H1 (cell line): ENCODE results near the gene CPA1.

Source experiments
- EZH2 ChIP-seq: fragments of 200-600 bp; sonication (generic); IDR thresholded peaks from 2 replicates; pipeline ENCODE4 v1.7.1; 2012; ENCODE audit warnings: low read depth, mild to moderate bottlenecking, moderate library complexity, low read length, inconsistent platforms; ENCODE audit not compliant: severe bottlenecking
- GTF2F1 ChIP-seq: IDR thresholded peaks from 2 replicates; pipeline ENCODE4 v1.6.1; 2012; ENCODE audit warnings: low read depth, low read length, improper control_type of control experiment, borderline replicate concordance
- JUN ChIP-seq: IDR thresholded peaks from 2 replicates; pipeline ENCODE4 v1.6.1; 2011; ENCODE audit warnings: low read depth, mild to moderate bottlenecking, improper control_type of control experiment, low read length
- KDM5A ChIP-seq: fragments of 200-600 bp; IDR thresholded peaks from 2 replicates; pipeline ENCODE4 v1.7.1; 2012; ENCODE audit warnings: mild to moderate bottlenecking, low read length, inconsistent platforms, mixed read lengths
- RNF2 ChIP-seq: fragments of 200-900, 300-1000 bp; sonication (generic); IDR thresholded peaks from 2 replicates; pipeline ENCODE4 v1.7.1; 2016; ENCODE audit warnings: borderline replicate concordance, low read depth, mild to moderate bottlenecking, antibody characterized with exemption, low read length; ENCODE audit not compliant: poor library complexity, severe bottlenecking; ENCODE audit errors: missing control alignments
- SP1 ChIP-seq: IDR thresholded peaks from 2 replicates; pipeline ENCODE4 v1.6.1; 2011; ENCODE audit warnings: low read depth, low read length
- SUZ12 ChIP-seq: fragments of 200-600 bp; sonication (generic); IDR thresholded peaks from 2 replicates; pipeline ENCODE4 v1.6.1; 2012; ENCODE audit warnings: mild to moderate bottlenecking, inconsistent platforms, low read length, moderate library complexity, mixed read lengths
- TF ChIP-seq, protein P1 (sequence below): IDR thresholded peaks from 2 replicates; pipeline ENCODE4 v1.6.1; 2011; ENCODE audit warnings: low read depth, mild to moderate bottlenecking, low read length; ENCODE audit not compliant: insufficient read depth

DNA sequence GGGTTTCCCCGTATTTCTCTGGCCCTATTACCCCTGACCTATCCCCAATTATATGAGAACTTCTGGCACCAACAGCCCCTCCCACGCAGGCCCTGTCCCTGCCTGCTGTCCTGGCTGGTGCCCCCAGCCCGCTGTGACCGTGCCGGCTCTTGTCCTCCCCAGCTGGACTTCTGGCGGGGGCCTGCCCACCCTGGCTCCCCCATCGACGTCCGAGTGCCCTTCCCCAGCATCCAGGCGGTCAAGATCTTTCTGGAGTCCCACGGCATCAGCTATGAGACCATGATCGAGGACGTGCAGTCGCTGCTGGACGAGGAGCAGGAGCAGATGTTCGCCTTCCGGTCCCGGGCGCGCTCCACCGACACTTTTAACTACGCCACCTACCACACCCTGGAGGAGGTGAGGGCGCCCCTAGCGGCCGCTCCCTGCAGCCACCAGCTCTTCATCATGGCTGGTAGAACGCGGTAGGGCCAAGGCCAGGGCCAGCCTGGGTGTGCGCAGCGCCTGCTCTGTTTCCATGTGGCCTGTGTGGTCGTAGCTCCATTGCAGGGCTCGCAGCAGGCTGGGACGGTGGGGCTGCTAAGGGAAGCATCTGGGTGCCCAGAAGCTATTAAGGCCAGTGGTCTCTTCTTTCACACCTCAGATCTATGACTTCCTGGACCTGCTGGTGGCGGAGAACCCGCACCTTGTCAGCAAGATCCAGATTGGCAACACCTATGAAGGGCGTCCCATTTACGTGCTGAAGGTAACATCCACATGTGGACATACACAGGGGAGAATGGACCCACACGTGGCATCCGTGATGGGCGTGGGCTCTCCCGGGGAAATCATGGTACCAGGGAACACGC lies 1.4 kb downstream of the CPA1 start:
- TF ChIP-seq, protein P1, sequence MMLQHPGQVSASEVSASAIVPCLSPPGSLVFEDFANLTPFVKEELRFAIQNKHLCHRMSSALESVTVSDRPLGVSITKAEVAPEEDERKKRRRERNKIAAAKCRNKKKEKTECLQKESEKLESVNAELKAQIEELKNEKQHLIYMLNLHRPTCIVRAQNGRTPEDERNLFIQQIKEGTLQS = no peak
- TF ChIP-seq KDM5A = no peak
- no peak for TF ChIP-seq JUN
- TF ChIP-seq RNF2 = no peak
- no peak for TF ChIP-seq GTF2F1
- TF ChIP-seq SUZ12 = no peak
- TF ChIP-seq SP1 = no peak
- no peak for TF ChIP-seq EZH2
